H1 (cell line): Measurements from ENCODE around the gene SYT2. TPM values are rescaled to one million over a fixed set of nuclear protein-coding genes. Genes with fewer than 3 reads are reported as not detected.

Experiments used
- CTCF ChIA-PET: fragments of 300-600 bp; sonication (Branson Sonifier 250); formaldehyde crosslinking; loops from one replicate; lab custom pipeline; 2021; ENCODE audit not compliant: partially characterized antibody; lab: Charles Lee
- POLR2A ChIA-PET: fragments of 300-600 bp; sonication (Branson Sonifier 250); formaldehyde crosslinking; loops from one replicate; lab custom pipeline; 2021; ENCODE audit warnings: inconsistent platforms; ENCODE audit not compliant: partially characterized antibody; lab: Charles Lee
- DNase-seq, 2 experiments: peaks; one replicate each; pipeline versions ENCODE4 v3.0.0 to v3.0.0-alpha.2; 2010 to 2022; ENCODE audit warnings: low spot score in 2 of 2, low read depth in 1 of 2, mixed read lengths in 1 of 2
- FAIRE-seq: peaks from 2 replicates; lab custom pipeline; 2011; peaks lifted over from hg19 to GRCh38; lab: Jason Lieb, UNC
- H2AFZ ChIP-seq: 2 replicates; pipeline ENCODE4 v1.8.1; 2012; ENCODE audit warnings: low read length, inconsistent platforms
- H2AK5ac ChIP-seq: 2 replicates; pipeline ENCODE4 v1.6.1; 2013; ENCODE audit warnings: low read depth, low read length
- H2BK120ac ChIP-seq: replicated peaks from 2 replicates; pipeline ENCODE3; 2013; ENCODE audit warnings: low read depth, low read length, inconsistent platforms
- H2BK12ac ChIP-seq: 2 replicates; pipeline ENCODE4 v1.6.1; 2013; ENCODE audit warnings: low read depth, low read length
- H2BK15ac ChIP-seq: 2 replicates; pipeline ENCODE4 v1.6.1; 2013; ENCODE audit warnings: low read length
- H2BK20ac ChIP-seq: 2 replicates; pipeline ENCODE4 v1.6.1; 2013; ENCODE audit warnings: low read length
- H2BK5ac ChIP-seq: 2 replicates; pipeline ENCODE4 v1.6.1; 2013; ENCODE audit warnings: low read depth, low read length
- H3K14ac ChIP-seq: 2 replicates; pipeline ENCODE4 v1.6.1; 2013; ENCODE audit warnings: inconsistent platforms; ENCODE audit not compliant: insufficient read length
- H3K18ac ChIP-seq: 2 replicates; pipeline ENCODE4 v1.6.1; 2013; ENCODE audit warnings: low read length; ENCODE audit errors: extremely low read depth
- H3K23ac ChIP-seq: 2 replicates; pipeline ENCODE4 v1.6.1; 2013; ENCODE audit warnings: inconsistent platforms; ENCODE audit not compliant: insufficient read length
- H3K23me2 ChIP-seq: 2 replicates; pipeline ENCODE4 v1.6.1; 2013; ENCODE audit warnings: low read depth, low read length
- H3K27ac ChIP-seq: 2 replicates; pipeline ENCODE4 v1.6.1; 2011; ENCODE audit warnings: low read depth, low read length, inconsistent platforms
- H3K27me3 ChIP-seq, 4 experiments: replicated peaks in 1 of 4; 1 replicate in 1 of 4; 2 replicates in 3 of 4; pipeline versions ENCODE4 v1.6.1 to v1.8.1; 2011 to 2013; ENCODE audit warnings: low read length in 3 of 4, mild to moderate bottlenecking in 3 of 4, inconsistent platforms in 2 of 4, mixed read lengths in 2 of 4, moderate library complexity in 1 of 4; ENCODE audit not compliant: control insufficient read depth in 3 of 4, insufficient read depth in 3 of 4; ENCODE audit errors: extremely low read depth in 1 of 4
- H3K36me3 ChIP-seq, 4 experiments: 2 replicates each; pipeline versions ENCODE4 v1.6.1 to v1.8.1; 2011 to 2013; ENCODE audit warnings: mild to moderate bottlenecking in 4 of 4, low read length in 3 of 4, moderate library complexity in 2 of 4, control low read depth in 1 of 4, inconsistent platforms in 1 of 4; ENCODE audit not compliant: insufficient read depth in 4 of 4, control insufficient read depth in 2 of 4
- H3K4ac ChIP-seq: replicated peaks from 2 replicates; pipeline ENCODE3; 2013; ENCODE audit warnings: low read length, low read depth, mixed read lengths, inconsistent platforms; ENCODE audit not compliant: insufficient read length
- H3K4me1 ChIP-seq, 4 experiments: replicated peaks in 1 of 4; 1 replicate in 1 of 4; 2 replicates in 3 of 4; pipeline versions ENCODE4 v1.6.1 to v1.8.1; 2011 to 2013; ENCODE audit warnings: low read length in 3 of 4, inconsistent platforms in 2 of 4, mixed read lengths in 1 of 4; ENCODE audit not compliant: insufficient read depth in 4 of 4, control insufficient read depth in 3 of 4
- H3K4me2 ChIP-seq, 2 experiments: 2 replicates each; pipeline versions ENCODE4 v1.6.1 to v1.8.1; 2011 to 2013; ENCODE audit warnings: low read depth in 2 of 2, low read length in 2 of 2, control low read depth in 1 of 2, inconsistent platforms in 1 of 2, mild to moderate bottlenecking in 1 of 2; ENCODE audit not compliant: insufficient read depth in 1 of 2
- H3K4me3 ChIP-seq, 4 experiments: fragments of 200-600, 300-600 bp in 1 of 4; sonication (generic), shearing (Covaris generic), sonication (Bioruptor Twin) in 1 of 4; 2 replicates each; pipeline versions ENCODE4 v1.5.1 to v1.8.1; 2011 to 2016; ENCODE audit warnings: low read length in 4 of 4, low read depth in 3 of 4, control low read depth in 2 of 4, inconsistent platforms in 2 of 4, mild to moderate bottlenecking in 2 of 4, mixed read lengths in 1 of 4, moderate library complexity in 1 of 4; ENCODE audit not compliant: insufficient read depth in 2 of 4; ENCODE audit errors: extremely low read depth in 1 of 4
- H3K56ac ChIP-seq: replicated peaks from 2 replicates; pipeline ENCODE3; 2013; ENCODE audit warnings: low read depth, mild to moderate bottlenecking, mixed read lengths, low read length, inconsistent platforms; ENCODE audit not compliant: insufficient read length
- H3K79me1 ChIP-seq: 2 replicates; pipeline ENCODE4 v1.6.1; 2013; ENCODE audit warnings: low read depth, low read length, control low read depth
- H3K79me2 ChIP-seq, 2 experiments: 2 replicates each; pipeline versions ENCODE4 v1.6.1 to v1.8.1; 2012 to 2013; ENCODE audit warnings: low read length in 2 of 2, mild to moderate bottlenecking in 2 of 2, inconsistent platforms in 1 of 2; ENCODE audit not compliant: insufficient read depth in 2 of 2, control insufficient read depth in 1 of 2
- H3K9ac ChIP-seq, 4 experiments: replicated peaks in 1 of 4; 1 replicate in 1 of 4; 2 replicates in 3 of 4; pipeline versions ENCODE4 v1.6.1 to v1.8.1; 2011 to 2013; ENCODE audit warnings: low read depth in 3 of 4, low read length in 3 of 4, control low read depth in 2 of 4, mild to moderate bottlenecking in 2 of 4, moderate library complexity in 2 of 4, inconsistent platforms in 1 of 4; ENCODE audit errors: extremely low read depth in 1 of 4
- H3K9me3 ChIP-seq, 2 experiments: 2 replicates each; pipeline versions ENCODE4 v1.6.1 to v1.8.1; 2012 to 2013; ENCODE audit warnings: mild to moderate bottlenecking in 2 of 2, moderate library complexity in 2 of 2, control low read depth in 1 of 2, inconsistent platforms in 1 of 2, low read depth in 1 of 2, low read length in 1 of 2, mixed read lengths in 1 of 2; ENCODE audit not compliant: insufficient read depth in 2 of 2
- H4K20me1 ChIP-seq, 2 experiments: replicated peaks in 1 of 2; 2 replicates each; pipeline versions ENCODE3 to v1.8.1; 2011 to 2013; ENCODE audit warnings: inconsistent platforms in 2 of 2, low read length in 2 of 2, mild to moderate bottlenecking in 1 of 2; ENCODE audit not compliant: insufficient read depth in 2 of 2, control insufficient read depth in 1 of 2
- H4K5ac ChIP-seq: 2 replicates; pipeline ENCODE4 v1.6.1; 2013; ENCODE audit warnings: low read length, low read depth, mixed read lengths, inconsistent platforms; ENCODE audit not compliant: insufficient read length
- H4K8ac ChIP-seq: 2 replicates; pipeline ENCODE4 v1.8.0; 2013; ENCODE audit warnings: mild to moderate bottlenecking, moderate library complexity, low read length, inconsistent platforms; ENCODE audit not compliant: insufficient read depth; ENCODE audit errors: extremely low read depth
- H4K91ac ChIP-seq: replicated peaks from 2 replicates; pipeline ENCODE3; 2013; ENCODE audit warnings: low read length, mixed read lengths, inconsistent platforms; ENCODE audit not compliant: insufficient read length
- CHD1 ChIP-seq: IDR thresholded peaks from 2 replicates; pipeline ENCODE4 v1.6.1; 2012; ENCODE audit warnings: low read depth, low read length, improper control_type of control experiment
- HDAC6 ChIP-seq: IDR thresholded peaks from one replicate; pipeline ENCODE4 v1.7.1; 2012; ENCODE audit warnings: low read depth, mild to moderate bottlenecking, inconsistent platforms, low read length, moderate library complexity
- JUN ChIP-seq: IDR thresholded peaks from 2 replicates; pipeline ENCODE4 v1.6.1; 2011; ENCODE audit warnings: low read depth, mild to moderate bottlenecking, improper control_type of control experiment, low read length
- NANOG ChIP-seq: IDR thresholded peaks from 2 replicates; pipeline ENCODE4 v1.6.1; 2011; ENCODE audit warnings: low read length, low read depth, mild to moderate bottlenecking, inconsistent platforms; ENCODE audit not compliant: insufficient read depth, poor library complexity, severe bottlenecking
- TAF7 ChIP-seq: optimal IDR thresholded peaks from 2 replicates; pipeline ENCODE3; 2011; ENCODE audit warnings: low read depth, mild to moderate bottlenecking, inconsistent platforms, low read length, moderate library complexity, borderline replicate concordance
- TBP ChIP-seq: IDR thresholded peaks from 2 replicates; pipeline ENCODE4 v1.6.1; 2011; ENCODE audit warnings: low read depth, low read length, improper control_type of control experiment
- WGBS, 2 experiments: shearing (Covaris generic) in 1 of 2; methylation state at CpG; one replicate each; pipeline versions ENCODE4 v1.1.6 to v1.1.7; 2013 to 2015; ENCODE audit warnings: low lambda C conversion rate in 2 of 2, mixed read lengths in 2 of 2, inconsistent platforms in 1 of 2, low coverage in 1 of 2, missing lambda C conversion rate in 1 of 2; ENCODE audit not compliant: insufficient replicate concordance in 2 of 2, insufficient coverage in 1 of 2, insufficient read length in 1 of 2; ENCODE audit errors: extremely low coverage in 1 of 2, missing lambda C conversion rate in 1 of 2; 5-methylcytosine and 5-hydroxymethylcytosine counted together
- polyA plus RNA-seq, 7 experiments: library from polyadenylated mRNA; depleted of rRNA in 3 of 7; stranded (reverse) in 5 of 7; unstranded in 2 of 7; fragments of >200 nt in 5 of 7; fragments of 200-250 nt in 2 of 7; gene quantifications; 1 replicate in 5 of 7; 2 replicates in 1 of 7; 4 replicates in 1 of 7; pipeline versions ENCODE4 v1.2.1 to v1.2.3, GENCODE V29; 2011 to 2013; ENCODE audit warnings: missing spikeins in 2 of 7, mixed read lengths in 2 of 7
- total RNA-seq: library from RNA; stranded (reverse); fragmentation: NEBNext Ultra II Directional; extraction: Animal tissue kit (Norgen Biotek cat#: 25700); gene quantifications from 2 replicates; pipeline ENCODE4 v1.2.1, GENCODE V29; 2021
- TF ChIP-seq, protein P1 (sequence below), 3 experiments: IDR thresholded peaks; 1 replicate in 2 of 3; 2 replicates in 1 of 3; pipeline versions ENCODE4 v1.5.1 to v1.6.1; 2011; ENCODE audit warnings: low read length in 3 of 3, mild to moderate bottlenecking in 3 of 3, inconsistent platforms in 2 of 3, low read depth in 1 of 3, moderate library complexity in 1 of 3; ENCODE audit not compliant: insufficient read depth in 1 of 3; ENCODE audit errors: control extremely low read depth in 1 of 3

SYT2 gene
- total and polyA plus RNA-seq, 2 of the 8 experiments (the other 6 are each of a cell fraction or from before 2014, with no cell fraction given), result 2.8 to 11.0 TPM

- Histone ChIP-seq H3K36me3 (no peaks in the 10 kb centered on the region), H3K23ac (no peak overlapping the region), H3K9ac (no peak overlapping the region), H4K91ac (no peak overlapping the region), H3K4me2 (no peak overlapping the region), H3K27ac (no peak overlapping the region), H3K4ac (no peak overlapping the region), H2BK12ac (no peak overlapping the region), H3K18ac (no peak overlapping the region), H3K56ac (no peak overlapping the region), H3K27me3 (0 out of 7 replicates have a peak, but pooled peaks cover 0 to 3% (median 0%) of the 10 kb centered on the region in 4 experiments), H3K4me3 (no peak overlapping the region), H2BK5ac (no peak overlapping the region), H3K79me2 (no peaks in the 10 kb centered on the region), H3K79me1 (no peaks in the 10 kb centered on the region), H3K23me2 (no peaks in the 10 kb centered on the region), H3K4me1 (peaks cover 0 to 6% (median 1%) of the 10 kb centered on the region in 4 experiments; a peak in 2 of 7 replicates), H3K14ac (no peak overlapping the region), H2AFZ (no peak overlapping the region), H2BK15ac (no peak overlapping the region), H4K8ac (no peak overlapping the region), H2BK120ac (no peak overlapping the region), H2AK5ac (no peak overlapping the region), H2BK20ac (no peak overlapping the region), H4K5ac (no peak overlapping the region), H4K20me1 (peaks cover 0 to 9% of the 10 kb centered on the region in 2 experiments), H3K9me3 (no peaks in the 10 kb centered on the region)
- TF ChIP-seq CHD1 (no peak), NANOG (no peak), HDAC6 (no peak), TAF7 (no peak), TBP (no peak), JUN (no peak)
- TF ChIP-seq, protein P1, sequence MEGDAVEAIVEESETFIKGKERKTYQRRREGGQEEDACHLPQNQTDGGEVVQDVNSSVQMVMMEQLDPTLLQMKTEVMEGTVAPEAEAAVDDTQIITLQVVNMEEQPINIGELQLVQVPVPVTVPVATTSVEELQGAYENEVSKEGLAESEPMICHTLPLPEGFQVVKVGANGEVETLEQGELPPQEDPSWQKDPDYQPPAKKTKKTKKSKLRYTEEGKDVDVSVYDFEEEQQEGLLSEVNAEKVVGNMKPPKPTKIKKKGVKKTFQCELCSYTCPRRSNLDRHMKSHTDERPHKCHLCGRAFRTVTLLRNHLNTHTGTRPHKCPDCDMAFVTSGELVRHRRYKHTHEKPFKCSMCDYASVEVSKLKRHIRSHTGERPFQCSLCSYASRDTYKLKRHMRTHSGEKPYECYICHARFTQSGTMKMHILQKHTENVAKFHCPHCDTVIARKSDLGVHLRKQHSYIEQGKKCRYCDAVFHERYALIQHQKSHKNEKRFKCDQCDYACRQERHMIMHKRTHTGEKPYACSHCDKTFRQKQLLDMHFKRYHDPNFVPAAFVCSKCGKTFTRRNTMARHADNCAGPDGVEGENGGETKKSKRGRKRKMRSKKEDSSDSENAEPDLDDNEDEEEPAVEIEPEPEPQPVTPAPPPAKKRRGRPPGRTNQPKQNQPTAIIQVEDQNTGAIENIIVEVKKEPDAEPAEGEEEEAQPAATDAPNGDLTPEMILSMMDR (IDR thresholded peaks at IDR 0.05; ENCODE audit: control extremely low read depth in 1 of 3, insufficient read depth in 1 of 3, low read depth in 1 of 3, low read length in 3 of 3), result no peak
- CTCF ChIA-PET, result interaction anchor here (0.6 to 8.3 kb wide), 8 partner anchors 11 to 156 kb away, joined by 3 to 105 read pairs (median 6); no protein-coding TSS in a partner anchor
- 70% methylated on average over 3 of the region's 3 CpGs; no CpG with 5 or more reads in 1 of the 2 experiments for WGBS, 2 experiments
- no peak for FAIRE-seq
- POLR2A ChIA-PET, result interaction anchor here (1.2 kb wide), 1 partner anchor 15 kb away, joined by 3 read pairs; no protein-coding TSS in a partner anchor
- no peak for DNase-seq
Observed at GRCh38 chr1:202689082-202689481, 21.2 kb downstream of the SYT2 start.
